Liver (tissue), 9 donors: ENCODE results near the gene PLTP. TPM values are rescaled to one million over a fixed set of nuclear protein-coding genes. Genes with fewer than 3 reads are reported as not detected.
A peak's percentile ranks its signal among the peaks of the same experiment; 100 is the strongest.

ENCODE experiments used
- DNase-seq: peaks from one replicate; pipeline ENCODE4 v3.0.0-alpha.2; 2017; ENCODE audit warnings: low spot score
- H3K27ac ChIP-seq, 2 donors: one replicate each; pipeline ENCODE4 v1.7.0; 2013; ENCODE audit warnings: inconsistent platforms in 2 of 2, low read length in 2 of 2, control low read depth in 1 of 2, low read depth in 1 of 2, mild to moderate bottlenecking in 1 of 2
- H3K27me3 ChIP-seq, 4 donors: one replicate each; pipeline versions ENCODE4 v1.6.1 to v1.7.0; 2013; ENCODE audit warnings: low read length in 3 of 4, inconsistent platforms in 1 of 4, mild to moderate bottlenecking in 1 of 4, moderate library complexity in 1 of 4; ENCODE audit not compliant: control insufficient read depth in 4 of 4, insufficient read depth in 4 of 4
- H3K36me3 ChIP-seq, 4 donors: one replicate each; pipeline versions ENCODE4 v1.6.1 to v1.7.0; 2013; ENCODE audit warnings: low read length in 3 of 4, mild to moderate bottlenecking in 3 of 4, low read depth in 1 of 4, moderate library complexity in 1 of 4; ENCODE audit not compliant: control insufficient read depth in 4 of 4, insufficient read depth in 3 of 4
- H3K4me1 ChIP-seq, 4 donors: one replicate each; pipeline versions ENCODE4 v1.6.1 to v1.7.0; 2013; ENCODE audit warnings: low read length in 3 of 4, mild to moderate bottlenecking in 3 of 4, moderate library complexity in 1 of 4; ENCODE audit not compliant: control insufficient read depth in 4 of 4, insufficient read depth in 4 of 4
- H3K4me3 ChIP-seq, 3 donors: one replicate each; pipeline versions ENCODE4 v1.6.1 to v1.7.0; 2013; ENCODE audit warnings: low read length in 3 of 3, control low read depth in 1 of 3, low read depth in 1 of 3, mild to moderate bottlenecking in 1 of 3
- H3K9ac ChIP-seq, 2 donors: one replicate each; pipeline ENCODE4 v1.7.0; 2013; ENCODE audit warnings: low read length in 2 of 2, mild to moderate bottlenecking in 2 of 2, moderate library complexity in 2 of 2, control low read depth in 1 of 2, low read depth in 1 of 2
- H3K9me3 ChIP-seq, 4 donors: one replicate each; pipeline versions ENCODE4 v1.6.1 to v1.7.0; 2013; ENCODE audit warnings: low read length in 3 of 4; ENCODE audit not compliant: control insufficient read depth in 4 of 4
- ATF3 ChIP-seq: IDR thresholded peaks from 2 replicates; pipeline ENCODE4 v1.6.1; 2016; ENCODE audit warnings: antibody characterized with exemption
- EGR1 ChIP-seq, 2 donors: IDR thresholded peaks; 2 replicates each; pipeline ENCODE4 v1.6.1; 2016 to 2018; ENCODE audit warnings: antibody characterized with exemption in 2 of 2, low read depth in 2 of 2
- FOXA2 ChIP-seq: IDR thresholded peaks from 2 replicates; pipeline ENCODE4 v1.6.1; 2016; ENCODE audit warnings: antibody characterized with exemption
- GABPA ChIP-seq, 2 donors: IDR thresholded peaks in 1 of 2; conservative IDR thresholded peaks in 1 of 2; 2 replicates each; pipeline ENCODE4 v1.6.1; 2016; ENCODE audit warnings: antibody characterized with exemption in 2 of 2, mild to moderate bottlenecking in 1 of 2, moderate library complexity in 1 of 2
- JUND ChIP-seq, 2 donors: IDR thresholded peaks; 2 replicates each; pipeline ENCODE4 v1.6.1; 2016; ENCODE audit warnings: antibody characterized with exemption in 2 of 2
- MAX ChIP-seq: IDR thresholded peaks from 2 replicates; pipeline ENCODE4 v1.6.1; 2016; ENCODE audit warnings: antibody characterized with exemption
- NR2F2 ChIP-seq: IDR thresholded peaks from 2 replicates; pipeline ENCODE4 v1.6.1; 2016; ENCODE audit warnings: antibody characterized with exemption
- SP1 ChIP-seq: IDR thresholded peaks from 2 replicates; pipeline ENCODE4 v1.6.1; 2018; ENCODE audit warnings: antibody characterized with exemption, mild to moderate bottlenecking
- YY1 ChIP-seq: IDR thresholded peaks from 2 replicates; pipeline ENCODE4 v1.6.1; 2016; ENCODE audit warnings: antibody characterized with exemption, mild to moderate bottlenecking
- ZBTB33 ChIP-seq: IDR thresholded peaks from 2 replicates; pipeline ENCODE4 v1.6.1; 2016; ENCODE audit warnings: antibody characterized with exemption
- WGBS: extraction: QIAGEN DNeasy Blood & Tissue Kit; methylation state at CpG from one replicate; pipeline ENCODE4 v1.1.7; 2013; 5-methylcytosine and 5-hydroxymethylcytosine counted together
- polyA plus RNA-seq, 2 donors: library from polyadenylated mRNA; stranded (reverse) in 1 of 2; unstranded in 1 of 2; fragments of 200-250 nt in 1 of 2; fragments of >200 nt in 1 of 2; fragmentation: Nextera tagmentation in 1 of 2; extraction: Ambion mirVana in 1 of 2; gene quantifications; one replicate each; pipeline versions ENCODE4 v1.2.1 to v1.2.3, GENCODE V29; 2013 to 2015
- total RNA-seq, 2 donors: library from RNA; depleted of rRNA; stranded (reverse); fragments of >200 nt; gene quantifications; one replicate each; pipeline ENCODE4 v1.2.3, GENCODE V29; 2014
- donor health status: healthy.
- donor health status: healthy.
- donor health status: healthy.
- donor health status: healthy.
- donor health status: healthy.

Gene PLTP
- total and polyA plus RNA-seq, 4 donors: 22.5 to 69.5 (median 60.7) TPM

GRCh38 chr20:45946149-45946970 is 34.4 kb upstream of the PLTP start (continued):
- TF ChIP-seq ZBTB33 (no peak), GABPA (IDR thresholded peaks at IDR 0.05 in 1 of 2, conservative IDR thresholded peaks at IDR 0.05 in 1 of 2) (peak in 1 of 2 donors; percentile 61)

- peaks cover 16 to 76% (median 42%) of the 10 kb centered on the region in 4 donors for H3K36me3 ChIP-seq
- H3K27ac ChIP-seq: peak overlapping the region; percentile 52 to 92
- H3K4me1 ChIP-seq: peaks cover 5 to 16% (median 12%) of the 10 kb centered on the region in 4 donors
- no peaks in the 10 kb centered on the region for H3K9me3 ChIP-seq
- H3K9ac ChIP-seq: no peak overlapping the region
- no peak for DNase-seq
- TF ChIP-seq FOXA2 (no peak), NR2F2 (no peak), JUND (IDR thresholded peaks at IDR 0.05) (no peak), MAX (no peak), EGR1 (IDR thresholded peaks at IDR 0.05; ENCODE audit: low read depth in 2 of 2) (no peak)
- no peaks in the 10 kb centered on the region for H3K27me3 ChIP-seq
- WGBS: 88% methylated on average over 13 of the region's 13 CpGs
- no peak overlapping the region for H3K4me3 ChIP-seq
These were observed 33.8 kb upstream of the PLTP start for GRCh38 chr20:45945678-45946148.

GRCh38 chr20:45944965-45945677 is 33.2 kb upstream of the PLTP start:
- H3K4me1 ChIP-seq: peaks cover 5 to 16% (median 12%) of the 10 kb centered on the region in 4 donors
- TF ChIP-seq GABPA (IDR thresholded peaks at IDR 0.05 in 1 of 2, conservative IDR thresholded peaks at IDR 0.05 in 1 of 2) (no peak), SP1 (no peak), ZBTB33 (no peak), ATF3 (no peak), EGR1 (IDR thresholded peaks at IDR 0.05; ENCODE audit: low read depth in 2 of 2) (no peak), FOXA2 (no peak), YY1 (no peak)
- no peaks in the 10 kb centered on the region for H3K27me3 ChIP-seq
- no peaks in the 10 kb centered on the region for H3K9me3 ChIP-seq
- H3K9ac ChIP-seq: no peak overlapping the region
- 92% methylated on average over 19 of the region's 19 CpGs for WGBS
- H3K4me3 ChIP-seq: no peak overlapping the region
- H3K27ac ChIP-seq: peak overlapping the region; percentile 52 to 92
- peaks cover 19 to 77% (median 47%) of the 10 kb centered on the region in 4 donors for H3K36me3 ChIP-seq
- no peak for DNase-seq
